Activated CD4-positive, alpha-beta T cell treated with anti-CD3 and anti-CD28 coated beads, Interleukin-2, amount 50 U/mL, for 4 hours (primary cell): Measurements from ENCODE around the gene DRICH1.
"Not testable (repeated sequence)": the region's sequence is repeated elsewhere in the genome, so short reads cannot be mapped to it uniquely, and the experiment has no call there.

Source experiments
- DNase-seq, 2 experiments: peaks; one replicate each; pipeline ENCODE4 v3.0.0-alpha.2; 2020

The DRICH1 gene

DNA sequence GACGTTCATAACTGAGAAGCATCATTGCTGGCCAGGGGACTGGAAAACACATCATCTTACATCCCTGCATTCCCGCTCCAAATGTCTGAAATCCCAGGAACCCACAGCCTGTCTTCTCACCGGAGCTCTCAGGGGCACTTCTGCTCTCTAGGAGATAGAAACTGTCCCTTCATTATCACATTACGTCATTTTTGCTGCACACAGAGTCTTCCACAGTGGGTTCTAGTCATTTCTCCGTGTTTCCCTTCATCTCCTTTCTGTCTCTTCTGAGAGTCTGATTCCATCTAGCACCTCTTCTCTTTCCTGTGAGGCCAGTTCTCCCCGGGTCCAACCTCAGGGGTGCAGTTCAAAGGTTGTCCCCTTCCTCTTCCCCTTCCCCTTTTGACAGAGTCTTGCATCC is 36.2 kb downstream of the DRICH1 start:
- DNase-seq = not testable (repeated sequence)

DNA sequence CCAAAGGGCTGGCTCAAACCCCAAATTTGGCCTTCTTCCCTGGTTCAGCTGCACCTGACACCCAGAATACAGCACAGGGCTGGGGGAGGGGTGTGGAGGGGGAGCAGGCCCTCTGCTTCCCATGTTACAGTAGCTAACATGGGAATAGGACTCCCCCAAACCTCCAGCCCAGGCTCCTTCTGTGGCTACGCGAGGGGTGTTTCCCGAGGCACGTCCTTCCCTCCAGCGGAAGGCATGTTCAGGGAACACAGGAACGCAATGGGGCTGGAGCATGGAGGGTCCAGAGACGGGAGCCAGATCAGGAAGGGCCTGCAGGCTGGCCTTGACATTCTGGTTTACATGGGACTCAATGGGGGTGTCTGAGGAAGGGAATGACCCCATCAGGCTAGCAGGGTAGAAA is 40.3 kb downstream of the DRICH1 start:
- no peak for DNase-seq

DNA sequence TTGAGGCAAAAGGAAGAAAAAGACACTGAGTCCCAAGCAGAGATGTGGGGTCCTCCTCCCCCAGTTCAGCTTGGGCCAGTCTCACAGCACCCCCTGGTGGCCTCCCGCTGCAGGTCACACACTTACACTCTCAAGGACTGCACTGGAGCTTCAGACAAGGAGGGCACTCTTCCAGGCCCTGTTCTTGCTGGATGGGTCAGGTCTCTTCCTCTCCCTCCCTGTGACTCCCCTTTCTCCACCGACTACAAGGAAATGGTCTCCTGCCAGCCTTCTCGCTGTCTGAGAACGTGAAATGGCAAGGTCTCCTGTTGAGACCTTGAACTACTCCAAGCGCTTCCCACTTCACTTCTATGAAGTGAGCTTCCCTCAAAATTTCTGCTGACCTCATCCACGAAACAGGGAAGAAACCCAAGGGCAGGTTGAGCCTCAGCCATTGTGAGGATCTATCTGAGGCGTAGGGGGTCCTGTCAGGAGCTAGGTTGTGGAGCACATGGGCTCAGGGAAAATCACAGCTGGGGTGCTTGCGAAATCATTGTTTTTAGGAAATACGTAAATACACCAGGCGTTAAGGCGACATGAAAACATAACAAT is 40.8 kb downstream of the DRICH1 start:
- DNase-seq = peak; percentile 49 to 50

DNA sequence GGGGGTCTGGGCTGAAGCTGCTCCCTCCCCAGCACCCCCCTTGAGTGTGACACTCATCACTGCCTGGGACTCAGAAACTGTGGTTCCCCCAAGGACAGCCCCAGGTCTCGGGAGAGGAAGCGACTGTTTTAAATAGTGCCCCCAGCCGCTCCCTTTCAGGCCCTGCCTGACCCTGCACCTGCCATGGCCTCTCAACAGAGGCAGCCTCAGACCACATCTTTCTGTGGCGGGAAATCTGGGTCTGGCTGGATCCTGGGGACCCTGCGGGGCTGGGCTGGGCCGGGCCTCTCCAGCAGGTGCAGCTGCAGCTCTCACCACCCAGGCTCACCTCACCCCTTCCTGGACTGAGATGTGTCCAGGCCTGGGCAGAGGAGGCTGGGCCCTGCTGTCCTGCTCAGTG is 48.3 kb downstream of the DRICH1 start:
- DNase-seq = no peak

DNA sequence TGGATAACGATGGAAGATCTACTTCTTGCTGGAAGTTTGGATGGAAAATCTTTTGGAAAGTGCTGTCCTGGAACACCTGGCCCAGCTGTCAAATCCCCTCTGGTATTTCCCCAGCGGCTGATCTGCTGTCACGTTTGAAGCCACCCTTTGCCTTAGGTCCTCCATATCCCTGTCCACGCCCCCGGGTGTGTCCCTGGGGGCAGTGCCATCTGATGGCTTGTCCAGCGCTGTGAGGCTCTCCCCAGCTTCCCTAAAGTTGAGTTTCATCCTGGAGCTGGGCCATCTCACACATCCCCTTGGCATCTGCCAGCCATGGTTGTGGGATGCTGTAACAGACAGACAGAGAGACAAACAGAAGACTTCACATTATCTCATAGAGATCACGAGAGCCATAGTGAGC is 49.0 kb downstream of the DRICH1 start:
- no peak for DNase-seq

DNA sequence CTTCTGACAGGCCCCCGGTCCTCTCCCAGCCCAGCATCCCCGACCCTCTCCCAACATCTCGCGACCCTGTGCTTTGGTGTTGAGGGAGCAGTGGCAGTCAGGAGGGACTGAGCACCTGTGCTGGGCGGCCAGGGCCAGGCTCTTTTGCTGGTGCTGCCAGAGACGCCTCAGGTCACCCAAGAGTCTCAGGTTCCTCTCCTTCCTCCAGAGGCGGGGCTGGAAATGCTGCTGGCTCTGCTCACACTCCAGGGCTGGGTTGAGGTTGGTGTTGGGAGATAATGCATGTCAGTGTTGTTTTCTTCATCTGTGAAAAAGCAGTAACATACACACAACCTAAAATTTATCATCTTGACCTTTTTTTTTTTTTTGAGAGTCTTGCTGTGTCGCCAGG is 50.9 kb downstream of the DRICH1 start:
- no peak for DNase-seq

DNA sequence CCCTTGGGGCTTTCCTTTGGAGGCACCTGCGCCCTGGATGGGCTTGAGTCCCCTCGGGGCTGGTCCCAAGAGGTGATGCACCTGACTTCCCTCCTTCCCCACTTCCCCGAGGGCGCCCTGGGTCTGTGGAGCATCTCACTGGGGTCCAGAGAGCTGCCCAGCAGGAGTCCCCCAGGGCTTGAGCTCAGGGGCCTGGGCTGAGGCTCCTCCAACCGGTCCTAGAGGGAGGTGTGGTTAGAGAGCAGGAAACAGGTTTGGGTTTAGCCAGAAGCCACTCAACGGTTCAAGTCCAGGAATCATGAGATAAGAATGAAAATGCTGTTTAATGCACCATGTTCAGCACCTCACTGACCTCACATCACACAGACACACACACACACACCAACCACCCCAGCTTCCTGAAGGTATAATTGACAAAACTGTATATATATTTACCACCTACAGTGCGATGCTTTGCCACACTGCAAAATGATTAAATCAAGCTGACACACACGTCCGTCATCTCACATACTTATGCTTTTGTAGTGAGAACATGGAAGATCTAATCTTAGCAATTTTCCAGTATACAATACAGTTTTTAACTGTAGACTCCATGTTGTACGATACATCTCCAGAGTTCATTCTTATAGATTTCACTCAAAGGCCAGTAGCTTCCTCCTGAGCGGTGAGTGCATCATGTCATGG is 51.4 kb downstream of the DRICH1 start:
- DNase-seq = no peak

DNA sequence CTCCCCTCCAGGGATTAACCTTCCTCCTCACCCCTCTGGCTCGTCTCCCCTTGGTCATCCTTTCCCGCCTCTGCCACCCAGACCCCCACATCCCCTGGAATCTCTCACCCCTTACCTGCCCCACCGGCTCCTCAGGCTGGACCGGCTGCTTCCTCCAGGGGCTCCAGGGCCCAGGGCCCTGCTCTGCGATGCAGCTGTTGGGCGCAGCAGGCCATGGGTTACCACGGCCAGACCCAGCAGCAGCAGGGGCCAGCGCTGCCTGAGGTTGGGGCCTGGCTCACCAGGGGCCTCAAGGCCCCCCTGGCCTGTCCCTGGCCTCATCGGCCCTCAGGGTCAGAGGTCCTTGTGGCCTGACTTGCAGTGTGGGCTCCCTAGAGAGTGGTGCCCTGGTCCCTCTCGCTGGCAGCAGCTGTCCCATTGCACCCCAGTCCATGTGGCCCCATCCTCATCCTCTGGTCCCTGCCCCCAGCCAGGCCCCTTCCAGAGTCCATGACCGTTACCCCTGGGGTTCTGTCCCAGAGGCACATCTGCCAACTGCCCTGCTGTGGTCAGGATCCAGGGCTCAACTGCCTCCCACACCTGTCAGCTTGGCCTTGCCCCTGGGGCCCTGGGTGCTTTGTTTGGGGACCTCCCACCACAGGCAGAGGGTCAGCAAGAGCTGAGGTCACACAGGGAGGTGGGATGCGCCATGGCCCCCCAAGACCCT is 52.1 kb downstream of the DRICH1 start, which contains the start of gene IGLL1:
Gene IGLL1, minus strand, starts transcription at position 421 of the 706 bp plus-strand sequence. Its CDS starts 100 bp downstream, at position 321.
- no peak for DNase-seq

DNA sequence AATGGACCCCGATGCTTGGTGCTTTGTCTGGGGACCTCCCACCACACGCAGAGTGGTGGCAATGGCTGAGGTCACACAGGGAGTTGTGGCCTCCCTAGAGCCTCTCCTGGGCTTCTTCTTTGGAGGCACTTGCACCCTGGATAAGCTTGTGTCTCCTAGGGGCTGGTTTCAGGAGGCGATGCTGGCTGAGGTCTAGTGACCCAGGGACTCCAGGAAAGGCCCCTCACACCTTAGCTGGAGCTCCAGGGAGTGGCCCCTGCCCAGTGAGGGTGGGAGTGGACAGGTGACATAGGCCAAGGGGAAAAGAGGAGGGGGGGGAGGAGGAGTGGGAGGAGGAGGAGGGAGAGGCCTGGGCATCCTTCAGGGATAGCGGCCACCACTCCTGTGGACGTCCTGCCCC is 52.8 kb downstream of the DRICH1 start:
- DNase-seq = no peak

DNA sequence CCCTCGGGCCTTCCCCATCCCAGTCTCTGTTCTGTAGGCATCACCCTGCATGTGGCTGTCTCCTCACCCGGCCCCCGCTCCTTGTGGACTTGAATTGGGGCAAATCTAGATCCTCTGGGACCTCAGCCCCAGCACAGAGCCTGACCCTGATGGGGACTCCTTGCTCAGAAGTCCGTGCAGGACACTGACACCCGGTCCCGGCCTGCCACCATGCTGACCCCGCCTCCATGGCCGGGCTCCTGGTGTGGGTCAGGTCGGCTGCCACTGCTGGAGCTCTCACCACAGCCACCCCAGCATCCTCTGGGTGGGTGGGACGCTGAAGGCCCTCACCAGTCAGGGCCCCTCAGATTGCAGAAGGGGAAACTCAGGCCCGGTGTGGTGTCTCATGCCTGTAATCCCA is 53.8 kb downstream of the DRICH1 start:
- DNase-seq = no peak

DNA sequence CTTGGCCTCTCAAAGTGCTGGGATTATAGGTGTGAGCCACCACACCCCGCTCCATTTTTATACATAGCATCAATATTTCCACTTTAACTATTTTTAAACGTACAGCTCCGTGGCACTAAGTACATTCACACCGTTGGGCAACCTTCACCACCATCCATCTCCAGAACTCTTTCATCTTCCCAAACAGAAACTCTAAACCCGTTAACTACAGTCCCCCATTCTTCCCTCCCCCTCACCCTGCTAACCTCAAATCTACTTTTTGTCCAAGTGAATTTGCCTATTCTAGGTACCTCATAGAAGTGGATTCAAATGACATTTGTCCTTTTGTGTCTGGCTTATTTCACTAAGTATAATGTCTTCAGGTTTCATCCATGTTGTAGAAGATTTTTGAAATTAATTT is 55.4 kb downstream of the DRICH1 start:
- no peak for DNase-seq

DNA sequence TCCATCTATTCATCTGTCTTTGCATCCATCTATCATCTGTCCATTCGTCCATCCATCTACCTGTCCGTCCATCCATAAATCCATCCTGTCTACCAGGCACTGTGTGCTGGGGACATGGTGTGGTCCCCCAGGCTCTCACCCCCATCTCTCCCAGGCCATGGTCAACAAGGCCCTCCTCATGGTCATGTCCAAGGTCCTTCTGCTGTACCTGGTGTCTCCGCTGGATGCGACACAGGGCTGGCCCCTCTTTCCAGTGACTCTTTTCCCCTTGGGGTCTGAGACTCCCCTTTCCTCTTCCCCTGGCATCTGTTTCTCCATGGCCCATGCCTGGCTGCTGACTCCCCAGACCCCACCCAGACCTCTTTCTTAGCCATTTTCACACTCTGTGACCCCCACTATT is 56.5 kb downstream of the DRICH1 start:
- no peak for DNase-seq

DNA sequence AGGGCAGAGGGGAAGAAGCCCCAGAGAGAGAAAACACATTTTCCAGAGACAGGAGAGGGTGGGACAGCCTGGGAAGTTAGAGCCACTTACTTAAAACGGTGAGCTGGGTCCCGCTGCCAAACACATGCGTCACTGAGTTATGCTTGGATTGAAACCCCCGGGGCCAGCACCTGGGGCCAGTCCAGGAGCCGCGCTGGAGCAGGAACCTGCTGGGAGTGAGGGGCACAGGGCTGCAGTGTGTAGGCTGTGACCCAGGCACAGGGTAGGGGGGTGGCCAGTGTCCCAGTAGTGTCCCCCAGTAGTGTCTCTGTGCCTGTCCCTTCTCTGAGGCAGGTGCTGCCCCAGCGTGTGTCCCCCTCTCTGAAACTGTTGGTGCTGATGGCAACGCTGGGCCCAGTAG is 57.2 kb downstream of the DRICH1 start:
- DNase-seq = no peak

DNA sequence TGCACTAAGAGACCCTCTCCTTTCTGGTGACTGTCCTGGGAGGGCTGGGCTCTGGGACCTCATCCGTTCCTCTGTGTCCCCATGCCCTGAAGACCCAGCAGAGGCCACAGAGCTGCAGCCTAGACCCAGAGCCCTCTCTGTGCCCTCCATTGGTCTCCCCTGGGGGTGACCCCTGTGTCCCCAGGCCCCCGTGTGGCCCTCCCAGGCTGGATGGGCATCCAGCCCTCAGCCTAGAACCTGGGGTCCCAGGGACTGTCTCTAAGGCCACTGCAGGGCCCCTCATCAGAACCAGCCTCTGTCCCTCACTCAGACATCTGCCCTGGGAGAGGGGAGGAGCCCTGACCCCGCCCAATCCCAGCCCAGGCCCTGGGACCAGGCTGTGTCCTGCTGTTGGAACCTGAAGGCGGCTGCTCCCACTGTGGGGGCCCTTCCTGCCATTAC is 57.7 kb downstream of the DRICH1 start:
- DNase-seq = no peak

DNA sequence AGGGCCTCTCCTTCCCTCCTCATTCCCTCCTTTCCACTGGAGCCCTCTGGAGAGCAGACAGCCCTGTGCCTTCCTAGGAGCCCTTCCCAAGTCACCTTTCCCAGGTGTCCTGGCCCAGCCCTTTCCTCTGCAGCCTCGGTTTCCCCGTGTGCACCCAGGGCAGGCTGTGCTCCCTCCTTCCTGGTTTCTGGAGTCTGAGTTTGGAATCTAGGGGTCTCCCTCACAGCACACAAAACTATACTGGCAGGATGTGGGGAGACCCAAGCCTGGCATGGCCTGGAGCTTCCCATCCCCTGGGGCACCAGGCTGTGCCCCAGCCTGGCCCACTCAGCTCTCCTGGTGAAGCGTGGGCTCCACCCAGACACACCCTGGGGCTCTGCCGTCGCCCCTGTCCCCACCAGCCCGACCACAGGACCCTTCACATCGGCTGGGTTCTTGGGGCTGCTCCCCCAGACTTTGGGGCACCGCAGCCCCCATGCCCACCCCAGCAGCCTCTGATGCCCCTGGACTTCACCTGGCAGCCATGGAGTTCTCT is 58.4 kb downstream of the DRICH1 start:
- not testable (repeated sequence) for DNase-seq

DNA sequence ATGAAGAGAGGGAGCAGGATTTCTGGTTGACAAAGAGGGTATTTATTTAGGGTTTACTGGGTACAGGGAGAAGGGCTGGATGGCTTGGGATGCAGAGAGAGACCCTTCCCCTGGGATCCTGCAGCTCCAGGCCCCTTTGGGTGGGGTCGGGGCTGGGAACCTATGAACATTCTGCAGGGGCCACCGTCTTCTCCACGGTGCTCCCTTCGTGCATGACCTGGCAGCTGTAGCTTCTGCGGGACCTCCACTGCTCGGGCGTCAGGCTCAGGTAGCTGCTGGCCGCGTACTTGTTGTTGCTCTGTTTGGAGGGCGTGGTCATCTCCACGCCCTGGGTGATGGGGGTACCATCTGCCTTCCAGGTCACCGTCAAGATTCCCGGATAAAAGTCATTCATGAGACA is 59.0 kb downstream of the DRICH1 start:
- DNase-seq = not testable (repeated sequence)

DNA sequence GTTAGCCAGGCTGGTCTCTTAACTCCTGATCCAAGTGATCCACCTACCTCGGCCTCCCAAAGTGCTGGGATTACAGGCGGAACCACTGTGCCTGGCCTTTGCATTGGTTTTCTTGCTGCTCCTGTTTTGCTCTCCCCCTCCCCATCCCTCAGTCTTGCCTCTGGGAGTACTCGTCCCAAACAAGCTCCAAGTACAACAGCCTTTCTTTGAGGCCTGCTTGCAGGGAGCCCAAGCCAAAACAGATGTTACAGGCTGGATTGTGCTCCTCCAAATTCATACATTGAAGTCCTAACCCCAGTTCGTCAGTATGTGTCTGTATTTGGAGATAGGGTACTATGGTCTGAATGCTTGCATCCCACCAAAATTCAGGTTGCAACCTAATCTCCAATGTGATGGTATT is 60.6 kb downstream of the DRICH1 start:
- DNase-seq = no peak

DNA sequence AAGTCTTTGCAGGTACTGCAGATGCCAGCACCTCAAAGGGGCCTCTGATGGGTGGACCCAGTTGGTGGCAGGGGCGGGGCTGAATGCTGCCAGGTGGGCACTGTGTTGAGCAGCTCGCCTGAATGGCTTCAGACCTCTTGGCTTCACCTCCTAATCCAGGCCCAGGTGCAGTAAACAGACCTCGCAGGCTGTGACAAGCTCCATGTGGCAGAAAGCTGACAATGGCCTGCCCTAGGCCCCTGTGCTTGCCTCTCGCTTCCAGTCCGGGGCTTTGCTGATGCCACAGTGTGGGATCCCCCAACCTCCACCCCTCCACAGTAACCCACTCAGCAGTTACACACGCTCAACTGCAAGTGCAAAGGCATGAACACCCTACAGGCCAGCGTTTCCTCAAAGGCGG is 61.4 kb downstream of the DRICH1 start:
- DNase-seq = no peak

DNA sequence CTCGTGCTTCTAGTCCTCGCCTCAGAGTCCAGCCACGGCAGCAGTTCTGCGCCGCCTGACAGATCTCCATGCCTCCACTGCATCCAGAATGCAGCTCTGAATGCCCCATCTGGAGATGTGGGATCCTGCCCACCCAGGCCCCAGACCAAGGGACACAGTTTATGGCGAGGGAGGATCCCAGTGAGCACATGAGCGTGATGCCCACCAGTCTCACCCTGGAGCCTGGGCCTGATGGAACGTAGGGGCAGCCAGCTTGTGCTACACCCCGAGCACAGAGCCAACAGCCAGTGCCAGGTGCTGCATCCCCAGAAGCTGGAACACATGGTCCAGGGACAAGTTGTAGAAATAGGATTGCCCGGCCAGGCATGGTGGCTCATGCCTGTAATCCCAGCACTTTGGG is 62.4 kb downstream of the DRICH1 start:
- no peak for DNase-seq

DNA sequence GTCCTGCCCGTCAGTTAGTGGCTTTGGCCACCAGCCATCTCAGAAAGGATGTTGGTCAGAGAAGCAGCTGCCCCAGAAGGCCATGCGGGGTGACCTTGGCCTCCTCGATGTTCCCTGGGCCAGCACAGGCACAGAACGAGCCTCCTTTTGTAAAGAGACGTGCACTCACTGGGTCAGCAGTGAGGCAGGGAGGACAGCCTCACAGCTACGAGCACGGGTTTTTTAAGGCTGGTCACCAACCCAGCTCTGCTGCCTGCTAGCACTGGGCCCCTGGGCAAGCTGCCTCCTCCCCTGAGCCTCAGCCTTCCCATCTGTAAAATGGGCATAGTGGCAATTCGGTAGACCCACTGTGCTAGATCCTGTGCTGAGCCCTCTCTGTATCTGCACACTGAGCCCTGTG is 62.8 kb downstream of the DRICH1 start:
- no peak for DNase-seq

DNA sequence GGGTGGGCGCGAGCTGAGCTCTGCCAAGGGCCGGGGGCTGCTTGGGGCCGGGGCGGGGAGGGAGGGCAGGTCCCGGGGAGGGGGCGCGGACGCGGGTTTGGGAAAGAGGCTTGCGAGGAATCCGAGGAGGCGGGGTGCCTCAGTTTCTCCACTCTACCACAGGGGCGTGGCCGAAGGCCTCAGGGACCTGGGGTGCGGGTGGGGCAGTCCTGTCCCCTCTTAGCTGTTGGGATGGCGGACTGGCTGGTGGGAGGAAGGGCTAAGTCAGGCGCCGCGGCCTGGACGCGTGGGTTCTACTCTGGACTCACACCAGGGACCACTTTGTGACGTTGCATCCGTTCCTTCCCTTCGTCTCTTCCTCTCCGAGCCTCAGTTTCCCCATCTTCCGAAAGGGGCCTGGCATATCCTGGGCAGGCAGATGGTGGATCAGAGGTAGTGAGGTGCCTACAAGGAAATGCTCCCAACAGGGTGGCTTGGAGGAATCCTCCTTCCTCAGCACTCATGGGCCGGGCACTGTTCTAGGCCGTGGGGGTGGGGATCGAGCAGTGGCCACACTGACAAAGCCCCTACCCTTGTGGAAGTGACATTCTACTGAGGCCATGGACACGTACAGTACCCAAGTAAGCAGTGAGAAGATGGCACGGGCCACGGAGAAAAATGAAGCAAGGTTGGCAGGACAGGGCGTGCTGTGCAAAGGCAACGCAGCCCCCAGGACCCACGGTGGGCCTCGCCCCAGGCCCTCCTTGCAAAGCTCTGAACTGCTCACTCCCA is 65.2 kb downstream of the DRICH1 start:
- DNase-seq = no peak

DNA sequence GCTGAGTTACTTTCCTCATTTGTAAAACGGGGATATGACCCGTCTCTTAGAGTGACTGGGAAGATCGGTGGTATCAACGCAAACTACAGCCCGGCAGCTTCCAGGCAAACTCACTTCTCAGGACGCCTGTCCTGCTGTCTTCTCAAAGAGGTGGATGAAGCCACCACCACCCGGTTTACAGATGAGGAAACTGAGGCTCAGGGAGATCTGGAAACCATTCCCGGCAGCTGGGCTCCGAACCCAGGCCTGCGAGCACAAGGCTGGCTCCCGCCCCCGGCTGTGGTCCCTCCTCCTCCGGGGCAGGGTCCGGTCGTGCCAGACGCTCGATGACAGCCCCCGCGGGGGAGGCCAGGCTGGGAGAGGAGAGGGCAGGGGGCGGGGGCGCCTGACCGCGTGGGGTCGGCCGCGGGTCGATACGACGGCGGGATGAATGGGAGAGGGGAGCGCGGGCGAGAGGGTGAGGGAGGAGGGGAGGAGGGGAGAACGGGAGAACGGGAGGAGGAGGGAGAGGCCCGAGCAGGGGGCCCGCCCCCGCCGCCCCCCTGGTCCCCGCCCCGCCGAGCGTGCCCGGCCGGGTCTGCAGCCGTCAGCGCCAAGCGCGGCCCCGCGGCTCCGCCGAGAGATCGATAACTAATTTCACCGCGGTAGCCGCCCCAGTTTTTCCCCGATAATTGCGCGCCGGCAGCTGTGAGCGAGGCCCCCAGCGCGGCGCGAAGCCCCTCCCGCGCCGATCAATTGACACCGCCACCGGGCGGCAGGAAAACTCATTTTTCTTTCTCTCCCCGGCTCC is 66.0 kb downstream of the DRICH1 start:
- DNase-seq = peak in 1 of 2 experiments; percentile 7
